Smooth muscle cell (in vitro differentiated cells): ENCODE data around the gene C20orf204. TPM values are rescaled to one million over a fixed set of nuclear protein-coding genes. Genes with fewer than 3 reads are reported as not detected.

Source experiments
- DNase-seq: peaks from one replicate; lab custom pipeline; 2025; ENCODE audit not compliant: unreplicated experiment; lab: John Stamatoyannopoulos, UW
- H2AFZ ChIP-seq: fragments of 200-600 bp; sonication (generic); 2 replicates; pipeline ENCODE4 v1.6.0; 2016; ENCODE audit warnings: antibody characterized with exemption, low read depth, mild to moderate bottlenecking
- H3F3A ChIP-seq: fragments of 200-600 bp; sonication (generic); 2 replicates; pipeline ENCODE4 v1.6.0; 2017; ENCODE audit warnings: antibody characterized with exemption, low read depth
- H3K27ac ChIP-seq: fragments of 200-600 bp; sonication (generic); 2 replicates; pipeline ENCODE4 v1.5.1; 2016; ENCODE audit warnings: low read depth, mild to moderate bottlenecking
- H3K27me3 ChIP-seq: fragments of 200-600 bp; sonication (generic); 2 replicates; pipeline ENCODE4 v1.6.1; 2016; ENCODE audit warnings: low read depth, mild to moderate bottlenecking
- H3K36me3 ChIP-seq: fragments of 200-600 bp; sonication (generic); 2 replicates; pipeline ENCODE4 v1.5.1; 2016; ENCODE audit warnings: low read depth
- H3K4me1 ChIP-seq: fragments of 200-600 bp; sonication (generic); 2 replicates; pipeline ENCODE4 v1.5.1; 2016; ENCODE audit warnings: low read depth
- H3K4me2 ChIP-seq: fragments of 200-600 bp; sonication (generic); 2 replicates; pipeline ENCODE4 v1.6.0; 2016; ENCODE audit warnings: mild to moderate bottlenecking
- H3K4me3 ChIP-seq: fragments of 200-600 bp; sonication (generic); 2 replicates; pipeline ENCODE4 v1.5.1; 2016; ENCODE audit warnings: mild to moderate bottlenecking
- H3K79me2 ChIP-seq: fragments of 200-600 bp; sonication (generic); 2 replicates; pipeline ENCODE4 v1.6.0; 2016; ENCODE audit warnings: low read depth, mild to moderate bottlenecking
- H3K9ac ChIP-seq: fragments of 200-600 bp; sonication (generic); 2 replicates; pipeline ENCODE4 v1.6.0; 2016; ENCODE audit warnings: low read depth
- H3K9me3 ChIP-seq: fragments of 200-600 bp; sonication (generic); replicated peaks from 2 replicates; pipeline ENCODE4 v1.5.1; 2016; ENCODE audit warnings: low read depth
- H4K20me1 ChIP-seq: fragments of 200-600 bp; sonication (generic); 2 replicates; pipeline ENCODE4 v1.6.0; 2016; ENCODE audit warnings: low read depth
- WGBS: methylation state at CpG from one replicate; pipeline ENCODE4 v1.1.7; 2016; ENCODE audit warnings: low lambda C conversion rate; 5-methylcytosine and 5-hydroxymethylcytosine counted together
- polyA plus RNA-seq: library from polyadenylated mRNA; unstranded; fragments of >200 nt; fragmentation: Nextera tagmentation; extraction: Ambion mirVana; gene quantifications from 2 replicates; pipeline ENCODE4 v1.2.1, GENCODE V29; 2016
- total RNA-seq: library from RNA; depleted of rRNA; stranded (reverse); fragments of >200 nt; gene quantifications from 2 replicates; pipeline ENCODE4 v1.2.3, GENCODE V29; 2014
- TF ChIP-seq, protein P1 (sequence below): fragments of 200-600 bp; sonication (generic); IDR thresholded peaks from 2 replicates; pipeline ENCODE4 v1.5.1; 2017; ENCODE audit warnings: borderline replicate concordance, mild to moderate bottlenecking, antibody characterized with exemption; ENCODE audit not compliant: insufficient read depth, poor library complexity, severe bottlenecking

Gene C20orf204
- total and polyA plus RNA-seq, 2 experiments from 2014 or later: 0.09 to 0.87 TPM

DNA sequence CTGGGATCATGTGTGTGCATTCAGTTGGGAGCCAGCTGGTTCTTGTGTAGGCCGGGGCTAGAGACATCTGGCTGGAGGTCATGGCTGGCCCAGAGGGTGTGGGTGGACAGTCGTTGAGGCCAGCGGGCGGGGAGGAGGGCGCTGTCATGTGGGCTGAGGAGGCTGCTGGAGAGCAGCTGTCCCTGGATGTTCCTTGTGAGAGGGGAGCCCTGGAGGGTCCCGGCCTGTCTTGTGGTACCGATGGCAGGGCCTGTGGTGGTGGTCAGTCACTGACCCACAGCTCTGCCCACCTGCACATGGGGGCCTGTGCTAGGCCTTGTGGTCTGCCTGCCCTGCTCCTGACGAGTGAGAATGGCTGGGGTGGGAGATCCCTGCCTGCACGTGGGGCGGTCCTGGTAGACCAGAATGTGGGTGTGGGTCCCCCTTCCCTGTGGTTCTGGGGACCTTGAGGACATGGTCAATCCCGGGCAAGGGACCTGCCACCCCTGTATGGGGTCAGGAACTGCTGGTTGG is 1.9 kb upstream of the C20orf204 start:
- Histone ChIP-seq H3K27me3 (peaks cover 17% of the 10 kb centered on the region), H2AFZ (no peak overlapping the region), H3K9ac (no peak overlapping the region), H3K79me2 (no peaks in the 10 kb centered on the region), H3K9me3 (no peaks in the 10 kb centered on the region), H3K4me3 (no peak overlapping the region), H3F3A (no peaks in the 10 kb centered on the region), H3K4me2 (no peak overlapping the region), H3K27ac (no peak overlapping the region), H3K4me1 (no peaks in the 10 kb centered on the region), H4K20me1 (no peaks in the 10 kb centered on the region), H3K36me3 (no peaks in the 10 kb centered on the region)
- TF ChIP-seq, protein P1, sequence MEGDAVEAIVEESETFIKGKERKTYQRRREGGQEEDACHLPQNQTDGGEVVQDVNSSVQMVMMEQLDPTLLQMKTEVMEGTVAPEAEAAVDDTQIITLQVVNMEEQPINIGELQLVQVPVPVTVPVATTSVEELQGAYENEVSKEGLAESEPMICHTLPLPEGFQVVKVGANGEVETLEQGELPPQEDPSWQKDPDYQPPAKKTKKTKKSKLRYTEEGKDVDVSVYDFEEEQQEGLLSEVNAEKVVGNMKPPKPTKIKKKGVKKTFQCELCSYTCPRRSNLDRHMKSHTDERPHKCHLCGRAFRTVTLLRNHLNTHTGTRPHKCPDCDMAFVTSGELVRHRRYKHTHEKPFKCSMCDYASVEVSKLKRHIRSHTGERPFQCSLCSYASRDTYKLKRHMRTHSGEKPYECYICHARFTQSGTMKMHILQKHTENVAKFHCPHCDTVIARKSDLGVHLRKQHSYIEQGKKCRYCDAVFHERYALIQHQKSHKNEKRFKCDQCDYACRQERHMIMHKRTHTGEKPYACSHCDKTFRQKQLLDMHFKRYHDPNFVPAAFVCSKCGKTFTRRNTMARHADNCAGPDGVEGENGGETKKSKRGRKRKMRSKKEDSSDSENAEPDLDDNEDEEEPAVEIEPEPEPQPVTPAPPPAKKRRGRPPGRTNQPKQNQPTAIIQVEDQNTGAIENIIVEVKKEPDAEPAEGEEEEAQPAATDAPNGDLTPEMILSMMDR: no peak
- WGBS: 90% methylated on average over 8 of the region's 11 CpGs
- DNase-seq: no peak

DNA sequence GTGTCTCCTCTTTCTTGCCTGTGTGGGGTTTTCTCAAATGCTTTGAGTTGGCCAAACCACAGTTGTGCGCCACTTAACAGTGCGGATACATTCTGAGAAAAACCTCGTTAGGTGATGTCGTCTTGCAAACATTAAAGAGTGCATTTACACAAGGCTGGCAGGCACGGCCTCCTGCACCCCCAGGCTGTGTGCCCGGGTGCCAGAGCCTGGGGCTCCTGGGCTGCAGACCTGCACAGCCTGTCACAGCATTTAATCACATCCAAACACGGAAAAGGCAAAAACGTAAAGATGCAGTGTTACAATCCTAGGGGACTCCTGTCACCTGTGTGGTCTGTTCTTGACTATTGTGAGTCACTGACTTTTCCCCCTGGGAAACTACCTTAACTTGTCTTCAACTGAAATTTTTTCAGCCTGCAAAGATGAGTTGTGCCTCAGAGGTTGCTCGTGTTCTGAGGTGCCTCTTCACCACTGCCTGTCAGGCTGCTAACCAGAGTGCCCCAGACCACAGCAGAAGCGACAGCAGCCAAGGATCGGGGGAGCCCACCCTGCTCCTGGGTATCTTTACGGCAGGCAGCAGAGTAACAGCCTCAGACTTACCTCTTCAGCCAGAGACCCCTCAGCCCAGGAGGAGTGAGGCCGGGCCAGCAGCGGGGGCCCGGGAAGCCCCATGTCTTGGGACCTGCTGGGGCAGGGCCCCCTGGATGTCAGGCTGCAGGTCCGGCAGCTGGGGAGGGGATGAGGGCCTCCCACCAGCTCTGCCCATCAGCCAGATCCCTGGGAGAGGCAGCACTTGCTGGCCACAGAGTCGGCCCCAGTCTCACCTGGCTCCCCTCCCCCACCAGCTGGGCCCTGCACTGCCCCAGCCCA is 683 bp upstream of the C20orf204 start:
- Histone ChIP-seq H3F3A (no peaks in the 10 kb centered on the region), H3K9me3 (no peaks in the 10 kb centered on the region), H3K4me3 (no peak overlapping the region), H3K4me1 (no peaks in the 10 kb centered on the region), H3K27me3 (peaks cover 22% of the 10 kb centered on the region), H2AFZ (no peak overlapping the region), H3K4me2 (no peak overlapping the region), H3K79me2 (no peaks in the 10 kb centered on the region), H3K27ac (no peak overlapping the region), H3K9ac (no peak overlapping the region), H4K20me1 (no peaks in the 10 kb centered on the region), H3K36me3 (no peaks in the 10 kb centered on the region)
- TF ChIP-seq, protein P1: no peak
- no peak for DNase-seq
- WGBS: 86% methylated on average over 17 of the region's 17 CpGs

DNA sequence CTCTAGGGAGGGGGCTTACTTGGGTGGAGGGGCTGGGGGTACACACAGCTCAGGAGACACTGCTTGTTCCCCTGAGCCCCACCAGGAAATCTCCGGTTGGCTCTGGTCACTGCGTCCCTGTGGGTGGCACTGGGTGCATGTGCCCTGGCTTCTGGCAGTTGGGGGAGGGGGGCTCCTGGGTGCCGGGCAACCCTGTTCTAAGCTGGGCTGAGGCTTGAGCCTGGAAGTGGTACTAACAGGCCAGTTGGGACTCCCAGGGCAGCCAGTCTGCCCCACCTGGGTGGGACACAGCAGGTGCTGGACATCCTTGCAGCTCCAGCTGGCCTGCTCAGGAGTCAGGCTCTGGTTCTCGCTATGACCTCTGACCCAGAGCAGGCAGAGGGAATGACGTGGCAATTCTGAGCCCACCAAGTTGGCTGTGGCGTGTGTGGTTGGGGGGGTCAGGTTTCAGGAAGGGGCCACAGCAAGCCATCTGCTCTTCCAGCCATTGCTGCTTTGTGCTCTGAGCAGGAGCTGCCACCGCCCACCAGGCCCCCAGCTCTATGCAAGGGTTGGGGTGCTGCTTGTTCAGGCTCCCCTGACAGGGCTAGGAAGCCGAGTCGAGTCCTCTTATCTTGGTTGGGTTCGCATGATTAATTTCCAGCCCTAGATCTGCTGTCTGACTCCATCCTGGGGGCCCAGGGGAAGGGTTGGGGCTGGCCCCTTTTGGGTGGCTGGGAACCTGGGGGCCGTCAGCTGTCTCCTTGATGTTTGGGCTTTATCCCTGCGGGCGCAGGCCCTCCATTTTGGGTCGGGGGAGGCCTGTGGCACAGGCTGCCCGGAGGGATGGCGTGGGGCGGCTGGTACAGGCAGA is 590 bp downstream of the C20orf204 start:
- Histone ChIP-seq H4K20me1 (no peaks in the 10 kb centered on the region), H3K4me2 (no peak overlapping the region), H2AFZ (no peak overlapping the region), H3K4me3 (no peak overlapping the region), H3K27ac (no peak overlapping the region), H3K79me2 (no peaks in the 10 kb centered on the region), H3K27me3 (peaks cover 33% of the 10 kb centered on the region), H3K4me1 (peaks cover 2% of the 10 kb centered on the region), H3K36me3 (no peaks in the 10 kb centered on the region), H3K9ac (no peak overlapping the region), H3F3A (no peaks in the 10 kb centered on the region), H3K9me3 (no peaks in the 10 kb centered on the region)
- TF ChIP-seq, protein P1: no peak
- no peak for DNase-seq
- WGBS: 72% methylated on average over 17 of the region's 17 CpGs
